ENCODE results near the gene DYNLL1. TPM values are rescaled to one million over a fixed set of nuclear protein-coding genes. Genes with fewer than 3 reads are reported as not detected.
"Not testable (repeated sequence)": the region's sequence is repeated elsewhere in the genome, so short reads cannot be mapped to it uniquely, and the experiment has no call there.

Gene DYNLL1
- 222 and 289 TPM in 2 replicates for total RNA-seq
- 616 and 638 TPM in 2 replicates for polyA plus RNA-seq
- 638 and 701 TPM in 2 replicates for polyA plus RNA-seq (2012)
- 69.7 and 113 TPM in 2 replicates for polyA minus RNA-seq (ENCODE audit: low replicate concordance)

GRCh38 chr12:120495731-120496412 lies at the start of gene DYNLL1:
TSS of gene DYNLL1 (plus strand) at chr12:120496113. CDS start at chr12:120496422, 309 bp downstream.
- H3K4me2 ChIP-seq (ENCODE audit: extremely low read depth, insufficient read depth, low read length) = peak within 1 kb of the TSS; percentile 97
- H3K27me3 ChIP-seq (ENCODE audit: control insufficient read depth, insufficient read depth, low read length) = no peaks in the 10 kb centered on the region
- H3K4me1 ChIP-seq (ENCODE audit: control insufficient read depth, extremely low read depth, insufficient read depth, low read length) = peaks cover 6% of the 10 kb centered on the region
- peak within 1 kb of the TSS; percentile 60 for H2AFZ ChIP-seq (ENCODE audit: low read length)
- H4K20me1 ChIP-seq (ENCODE audit: control insufficient read depth, extremely low read depth, insufficient read depth, low read length) = peaks cover 7% of the 10 kb centered on the region
- peaks cover 11% of the 10 kb centered on the region for H3K36me3 ChIP-seq (ENCODE audit: control insufficient read depth, insufficient read depth, low read length)
- DNase-seq (ENCODE audit: low read depth in 2 of 2) = peak; percentile 87 to 95
- H3K4me3 ChIP-seq (replicated peaks in 1 of 4; ENCODE audit: control extremely low read depth in 1 of 4, insufficient read depth in 1 of 4, low read depth in 3 of 4, low read length in 4 of 4) = peak within 1 kb of the TSS; percentile 81 to 98 (median 96)
- H3K9ac ChIP-seq (ENCODE audit: insufficient read depth, low read length) = peak within 1 kb of the TSS; percentile 65
- H3K9me3 ChIP-seq (ENCODE audit: control insufficient read depth, insufficient read depth, low read depth, low read length) = no peaks in the 10 kb centered on the region
- H3K27ac ChIP-seq (ENCODE audit: insufficient read depth, low read length) = peak within 1 kb of the TSS; percentile 66
- H3K79me2 ChIP-seq (ENCODE audit: control insufficient read depth, insufficient read depth, low read length) = peaks cover 33% of the 10 kb centered on the region
- TF ChIP-seq CTCF (conservative IDR thresholded peaks at IDR 0.05 in 1 of 2, IDR thresholded peaks at IDR 0.05 in 1 of 2; ENCODE audit: low read depth in 1 of 2, low read length in 2 of 2) (no peak), EZH2 (IDR thresholded peaks at IDR 0.05; ENCODE audit: low read length, missing control alignments) (no peak)

- H4K20me1 ChIP-seq (ENCODE audit: control insufficient read depth, extremely low read depth, insufficient read depth, low read length); H3K4me1 ChIP-seq (ENCODE audit: control insufficient read depth, extremely low read depth, insufficient read depth, low read length); H3K36me3 ChIP-seq (ENCODE audit: control insufficient read depth, insufficient read depth, low read length); H3K27me3 ChIP-seq (ENCODE audit: control insufficient read depth, insufficient read depth, low read length); H3K9me3 ChIP-seq (ENCODE audit: control insufficient read depth, insufficient read depth, low read depth, low read length); DNase-seq (ENCODE audit: low read depth in 2 of 2): not testable (repeated sequence)
- Histone ChIP-seq H3K4me3 (replicated peaks in 1 of 4; ENCODE audit: control extremely low read depth in 1 of 4, insufficient read depth in 1 of 4, low read depth in 3 of 4, low read length in 4 of 4) (peak overlapping the region; percentile 81 to 100 (median 94)), H3K79me2 (ENCODE audit: control insufficient read depth, insufficient read depth, low read length) (peaks cover 45% of the 10 kb centered on the region), H3K9ac (ENCODE audit: insufficient read depth, low read length) (peak overlapping the region; percentile 93), H3K27ac (ENCODE audit: insufficient read depth, low read length) (peak overlapping the region; percentile 93), H2AFZ (ENCODE audit: low read length) (peak overlapping the region; percentile 95), H3K4me2 (ENCODE audit: extremely low read depth, insufficient read depth, low read length) (peak overlapping the region; percentile 94)
Observed at GRCh38 chr12:120446844-120447178, 49.1 kb upstream of the DYNLL1 start.

GRCh38 chr12:120447992-120448391 lies 47.9 kb upstream of the DYNLL1 start:
- Histone ChIP-seq H3K27ac (ENCODE audit: insufficient read depth, low read length) (no peak overlapping the region), H3K4me3 (replicated peaks in 1 of 4; ENCODE audit: control extremely low read depth in 1 of 4, insufficient read depth in 1 of 4, low read depth in 3 of 4, low read length in 4 of 4) (no peak overlapping the region), H3K4me1 (ENCODE audit: control insufficient read depth, extremely low read depth, insufficient read depth, low read length) (peaks cover 3% of the 10 kb centered on the region), H3K4me2 (ENCODE audit: extremely low read depth, insufficient read depth, low read length) (no peak overlapping the region), H3K27me3 (ENCODE audit: control insufficient read depth, insufficient read depth, low read length) (no peaks in the 10 kb centered on the region), H3K9me3 (ENCODE audit: control insufficient read depth, insufficient read depth, low read depth, low read length) (no peaks in the 10 kb centered on the region), H4K20me1 (ENCODE audit: control insufficient read depth, extremely low read depth, insufficient read depth, low read length) (no peaks in the 10 kb centered on the region), H2AFZ (ENCODE audit: low read length) (no peak overlapping the region), H3K79me2 (ENCODE audit: control insufficient read depth, insufficient read depth, low read length) (peaks cover 45% of the 10 kb centered on the region), H3K9ac (ENCODE audit: insufficient read depth, low read length) (no peak overlapping the region), H3K36me3 (ENCODE audit: control insufficient read depth, insufficient read depth, low read length) (peaks cover 5% of the 10 kb centered on the region)
- no peak for DNase-seq (ENCODE audit: low read depth in 2 of 2)
- no peak for TF ChIP-seq CTCF (conservative IDR thresholded peaks at IDR 0.05 in 1 of 2, IDR thresholded peaks at IDR 0.05 in 1 of 2; ENCODE audit: low read depth in 1 of 2, low read length in 2 of 2)

GRCh38 chr12:120452524-120452923 lies 43.4 kb upstream of the DYNLL1 start:
- H3K9me3 ChIP-seq (ENCODE audit: control insufficient read depth, insufficient read depth, low read depth, low read length); H3K4me1 ChIP-seq (ENCODE audit: control insufficient read depth, extremely low read depth, insufficient read depth, low read length); H3K27me3 ChIP-seq (ENCODE audit: control insufficient read depth, insufficient read depth, low read length); H3K27ac ChIP-seq (ENCODE audit: insufficient read depth, low read length); H3K4me2 ChIP-seq (ENCODE audit: extremely low read depth, insufficient read depth, low read length); H2AFZ ChIP-seq (ENCODE audit: low read length); H3K36me3 ChIP-seq (ENCODE audit: control insufficient read depth, insufficient read depth, low read length); H3K9ac ChIP-seq (ENCODE audit: insufficient read depth, low read length); H4K20me1 ChIP-seq (ENCODE audit: control insufficient read depth, extremely low read depth, insufficient read depth, low read length); H3K4me3 ChIP-seq (replicated peaks in 1 of 4; ENCODE audit: control extremely low read depth in 1 of 4, insufficient read depth in 1 of 4, low read depth in 3 of 4, low read length in 4 of 4): not testable (repeated sequence)
- peaks cover 10% of the 10 kb centered on the region for H3K79me2 ChIP-seq (ENCODE audit: control insufficient read depth, insufficient read depth, low read length)
- DNase-seq (ENCODE audit: low read depth in 2 of 2) = peak in 1 of 2 donors; percentile 19

Data from fibroblast of lung (primary cell).